Measurements from ENCODE around the gene AMHR2.
"Not testable (repeated sequence)": the region's sequence is repeated elsewhere in the genome, so short reads cannot be mapped to it uniquely, and the experiment has no call there.

Gene AMHR2

DNA sequence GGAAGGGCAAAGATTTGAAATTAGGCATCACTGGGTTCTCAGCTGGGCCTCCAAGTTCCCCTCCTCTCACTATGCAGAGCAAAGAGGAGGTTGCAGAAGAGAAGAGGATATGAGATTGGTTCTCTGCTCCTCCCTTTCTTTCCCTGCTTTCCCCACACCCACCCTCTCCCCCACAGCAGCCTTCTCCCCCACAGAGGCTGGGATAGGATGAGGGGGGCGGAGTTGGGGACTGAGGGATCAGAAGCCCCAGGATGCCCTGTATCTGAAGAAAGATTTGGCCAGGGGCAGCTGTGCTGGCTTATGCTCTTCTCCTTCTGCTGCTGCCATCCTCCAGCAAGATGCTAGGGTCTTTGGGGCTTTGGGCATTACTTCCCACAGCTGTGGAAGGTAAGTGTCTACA, at the start of gene AMHR2:
Gene AMHR2, plus strand, starts transcription at position 259 of the 400 bp plus-strand sequence. Its CDS starts 80 bp downstream, at position 339.
- DNase-seq, result no peak

DNA sequence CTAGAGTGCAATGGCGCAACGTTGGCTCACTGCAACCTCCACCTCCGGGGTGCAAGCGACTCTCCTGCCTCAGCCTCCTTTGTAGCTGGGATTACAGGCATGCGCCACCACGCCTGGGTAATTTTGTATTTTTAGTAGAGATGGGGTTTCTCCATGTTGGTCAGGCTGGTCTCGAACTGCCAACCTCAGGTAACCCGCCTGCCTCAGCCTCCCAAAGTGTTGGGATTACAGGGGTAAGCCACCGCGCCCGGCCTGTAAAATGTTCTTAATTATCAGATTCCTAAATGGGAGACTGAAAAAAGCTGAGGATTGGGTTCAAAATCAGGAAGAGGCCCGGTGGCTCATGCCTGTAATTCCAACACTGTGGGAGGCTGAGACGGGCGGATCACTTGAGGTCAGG, 49.4 kb upstream of the AMHR2 start:
- DNase-seq, result not testable (repeated sequence)

DNA sequence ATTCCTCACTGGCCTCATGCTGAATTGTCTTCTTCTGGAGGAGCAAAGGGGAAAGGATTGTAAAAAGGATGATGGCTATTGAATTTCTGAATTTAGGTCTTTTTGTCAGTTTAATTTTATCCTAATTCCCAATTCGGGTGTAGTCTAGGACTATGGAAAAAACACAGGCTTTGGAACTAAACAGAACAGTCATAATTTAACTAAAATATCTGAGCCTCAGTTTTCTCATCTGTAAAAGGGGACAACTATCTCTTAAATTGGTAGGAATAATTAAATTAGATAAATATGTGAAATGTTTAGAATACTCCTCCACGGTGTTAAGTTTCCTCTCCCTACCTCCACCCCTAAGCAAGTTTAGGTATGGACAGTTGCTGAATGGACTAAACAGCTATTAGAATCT, 46.9 kb upstream of the AMHR2 start:
- no peak for DNase-seq

GRCh38 chr12:53378222-53378621, 45.4 kb upstream of the AMHR2 start:
- DNase-seq, result no peak

- no peak for DNase-seq
These were observed 44.8 kb upstream of the AMHR2 start for GRCh38 chr12:53378724-53379388.

- DNase-seq, result peak; percentile 89
These were observed 44.1 kb upstream of the AMHR2 start for GRCh38 chr12:53379389-53380103.

- peak; percentile 99 for DNase-seq
These were observed 43.4 kb upstream of the AMHR2 start, which contains the start of gene SP1 for GRCh38 chr12:53380104-53380793. SP1 (plus strand) TSS chr12:53380176; CDS start chr12:53380292, 116 bp downstream.

DNA sequence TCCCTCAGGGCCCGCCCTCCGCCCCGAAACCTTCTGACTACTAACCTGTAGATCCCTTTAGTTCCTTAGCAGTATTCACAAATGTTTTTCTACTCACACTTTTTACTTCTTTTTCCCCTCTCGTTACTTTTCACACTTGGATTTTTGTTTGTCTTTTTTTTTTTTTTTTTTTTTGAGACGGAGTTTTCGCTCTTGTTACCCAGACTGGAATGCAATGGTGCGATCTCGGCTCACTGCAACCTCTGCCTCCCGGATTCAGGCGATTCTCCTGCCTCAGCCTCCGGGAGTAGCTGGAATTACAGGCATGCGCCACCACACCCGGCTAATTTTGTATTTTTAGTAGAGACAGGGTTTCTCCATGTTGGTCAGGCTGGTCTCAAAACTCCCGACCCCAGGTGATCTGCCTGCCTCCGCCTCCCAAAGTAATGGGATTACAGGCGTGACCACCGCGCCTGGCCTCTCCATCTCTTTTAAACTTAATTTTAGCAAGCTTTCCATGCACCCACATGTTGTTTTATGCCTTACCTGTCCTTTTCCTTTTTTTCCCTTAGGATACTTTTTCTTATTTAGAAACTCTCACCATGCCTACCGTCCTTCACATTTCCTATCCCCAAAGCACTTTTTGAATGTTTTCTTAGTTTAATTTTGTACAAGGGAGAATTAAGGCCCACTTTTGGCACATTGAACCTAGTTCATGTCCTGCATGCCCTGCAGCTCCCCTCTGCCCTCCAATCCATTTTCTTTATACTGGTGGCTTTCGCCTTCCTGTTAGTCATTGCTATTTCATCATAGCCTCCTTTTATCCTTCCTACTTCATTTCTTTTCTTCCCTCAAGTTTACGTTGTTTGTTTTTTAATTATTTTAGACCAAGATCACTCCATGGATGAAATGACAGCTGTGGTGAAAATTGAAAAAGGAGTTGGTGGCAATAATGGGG, 42.6 kb upstream of the AMHR2 start:
- DNase-seq, result no peak

DNA sequence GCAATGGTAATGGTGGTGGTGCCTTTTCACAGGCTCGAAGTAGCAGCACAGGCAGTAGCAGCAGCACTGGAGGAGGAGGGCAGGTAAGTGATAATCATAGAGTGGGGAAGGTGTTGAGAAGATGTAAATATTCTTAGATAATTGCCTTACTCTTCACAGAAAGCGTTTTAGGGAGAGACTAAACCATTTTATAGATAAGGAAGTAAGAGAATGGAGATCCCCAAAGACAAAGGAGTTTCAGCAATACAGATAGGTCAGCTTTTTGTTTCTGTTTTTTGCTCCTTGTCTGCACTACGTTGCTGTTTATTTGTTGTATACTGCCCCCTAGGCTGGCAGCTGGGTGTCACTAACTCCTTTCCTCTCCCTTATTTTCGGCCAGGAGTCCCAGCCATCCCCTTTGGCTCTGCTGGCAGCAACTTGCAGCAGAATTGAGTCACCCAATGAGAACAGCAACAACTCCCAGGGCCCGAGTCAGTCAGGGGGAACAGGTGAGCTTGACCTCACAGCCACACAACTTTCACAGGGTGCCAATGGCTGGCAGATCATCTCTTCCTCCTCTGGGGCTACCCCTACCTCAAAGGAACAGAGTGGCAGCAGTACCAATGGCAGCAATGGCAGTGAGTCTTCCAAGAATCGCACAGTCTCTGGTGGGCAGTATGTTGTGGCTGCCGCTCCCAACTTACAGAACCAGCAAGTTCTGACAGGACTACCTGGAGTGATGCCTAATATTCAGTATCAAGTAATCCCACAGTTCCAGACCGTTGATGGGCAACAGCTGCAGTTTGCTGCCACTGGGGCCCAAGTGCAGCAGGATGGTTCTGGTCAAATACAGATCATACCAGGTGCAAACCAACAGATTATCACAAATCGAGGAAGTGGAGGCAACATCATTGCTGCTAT, 41.7 kb upstream of the AMHR2 start:
- DNase-seq, result no peak

GRCh38 chr12:53383258-53383657, 40.4 kb upstream of the AMHR2 start:
- no peak for DNase-seq

- not testable (repeated sequence) for DNase-seq
These were observed 37.3 kb upstream of the AMHR2 start for GRCh38 chr12:53386381-53386780.

DNA sequence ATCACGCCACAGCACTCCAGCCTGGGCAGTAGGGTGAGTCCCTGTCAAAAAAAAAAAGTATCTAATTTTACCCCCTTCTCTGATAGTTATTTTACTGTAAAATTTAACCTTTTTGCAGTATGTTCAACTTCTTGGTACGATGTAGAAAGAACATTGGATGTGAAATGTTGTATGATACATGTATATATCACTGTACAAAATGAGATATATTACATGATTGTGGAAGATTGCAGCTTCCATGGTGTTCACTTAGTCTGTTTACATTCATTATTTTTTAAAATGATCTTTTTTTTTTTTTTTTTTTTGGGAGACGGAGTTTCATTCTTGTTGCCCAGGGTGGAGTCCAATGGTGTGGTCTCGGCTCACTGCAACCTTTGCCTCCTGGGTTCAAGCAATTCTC, 34.7 kb upstream of the AMHR2 start:
- no peak for DNase-seq

GRCh38 chr12:53389702-53390101, 34.0 kb upstream of the AMHR2 start:
- no peak for DNase-seq

GRCh38 chr12:53391724-53392123, 31.9 kb upstream of the AMHR2 start:
- no peak for DNase-seq

DNA sequence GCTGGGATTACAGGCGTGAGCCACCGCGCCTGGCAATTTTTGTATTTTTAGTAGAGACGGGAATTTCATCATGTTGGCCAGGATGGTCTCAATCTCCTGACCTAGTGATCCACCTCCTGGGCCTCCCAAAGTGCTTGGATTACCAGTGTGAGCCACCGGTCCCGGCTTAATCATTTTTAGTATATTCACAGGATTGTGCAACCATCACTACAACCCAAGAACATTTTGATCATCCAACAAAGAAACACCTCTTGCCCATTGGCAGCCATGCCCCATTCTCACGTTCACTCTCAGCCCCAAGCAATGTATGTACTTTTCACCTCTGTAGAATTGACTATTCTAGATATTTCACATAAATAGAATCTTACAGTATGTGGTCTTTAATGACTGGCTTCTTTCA, 23.8 kb upstream of the AMHR2 start:
- no peak for DNase-seq

GRCh38 chr12:53402351-53402750, 21.3 kb upstream of the AMHR2 start:
- DNase-seq, result not testable (repeated sequence)

GRCh38 chr12:53402871-53403270, 20.8 kb upstream of the AMHR2 start:
- DNase-seq, result no peak

- DNase-seq, result no peak
These were observed 12.7 kb upstream of the AMHR2 start for GRCh38 chr12:53410951-53411350.

- DNase-seq, result no peak
These were observed 10.0 kb upstream of the AMHR2 start for GRCh38 chr12:53413485-53414204.

- no peak for DNase-seq
These were observed 8.8 kb upstream of the AMHR2 start for GRCh38 chr12:53414756-53415417.

All from activated CD8-positive, alpha-beta memory T cell treated with anti-CD3 and anti-CD28 coated beads, Interleukin-2, amount 50 U/mL, for 48 hours (primary cell).